HEK293T (cell line): Measurements from ENCODE around the gene MIGA2.

Source experiments
- CTCF ChIA-PET: fragments of 350-600 bp; formaldehyde crosslinking; extraction: SDS; loops from one replicate; lab custom pipeline; 2021; ENCODE audit warnings: antibody characterized with exemption, inconsistent platforms; lab: Yijun Ruan, JAX
- POLR2A ChIA-PET: fragments of 350-600 bp; formaldehyde crosslinking; extraction: SDS; loops from one replicate; lab custom pipeline; 2020; ENCODE audit warnings: antibody characterized with exemption, inconsistent platforms; lab: Yijun Ruan, JAX
- DNase-seq: peaks from one replicate; pipeline ENCODE4 v3.0.0; 2012; ENCODE audit warnings: mixed read lengths; ENCODE audit errors: extremely low spot score
- ARNT ChIP-seq: fragments of 450-650 bp; IDR thresholded peaks from 2 replicates; pipeline ENCODE4 v1.6.1; 2017; ENCODE audit warnings: mild to moderate bottlenecking
- BHLHE40 ChIP-seq: fragments of 450-650 bp; IDR thresholded peaks from 2 replicates; pipeline ENCODE4 v1.6.1; 2016; ENCODE audit warnings: mild to moderate bottlenecking, moderate library complexity, borderline replicate concordance
- CTBP1 ChIP-seq: fragments of 450-650 bp; IDR thresholded peaks from 2 replicates; pipeline ENCODE4 v1.6.1; 2016; ENCODE audit warnings: borderline replicate concordance
- ELF4 ChIP-seq: fragments of 450-650 bp; IDR thresholded peaks from 2 replicates; pipeline ENCODE4 v1.6.1; 2017; ENCODE audit warnings: antibody characterized with exemption
- FOXA1 ChIP-seq: fragments of 450-650 bp; IDR thresholded peaks from 2 replicates; pipeline ENCODE4 v1.6.1; 2016; ENCODE audit warnings: mild to moderate bottlenecking
- FOXK2 ChIP-seq: fragments of 450-650 bp; IDR thresholded peaks from 2 replicates; pipeline ENCODE4 v1.6.1; 2016; ENCODE audit warnings: mild to moderate bottlenecking
- FOXM1 ChIP-seq: fragments of 450-650 bp; IDR thresholded peaks from 2 replicates; pipeline ENCODE4 v1.6.1; 2017; ENCODE audit warnings: mild to moderate bottlenecking, borderline replicate concordance
- HDGF ChIP-seq: fragments of 450-650 bp; IDR thresholded peaks from 2 replicates; pipeline ENCODE4 v1.6.1; 2017; ENCODE audit warnings: antibody characterized with exemption, borderline replicate concordance
- L3MBTL2 ChIP-seq: fragments of 450-650 bp; conservative IDR thresholded peaks from 2 replicates; pipeline ENCODE4 v1.6.1; 2016; ENCODE audit warnings: mild to moderate bottlenecking
- LEF1 ChIP-seq: fragments of 450-650 bp; IDR thresholded peaks from 2 replicates; pipeline ENCODE4 v1.6.1; 2017; ENCODE audit warnings: mild to moderate bottlenecking, borderline replicate concordance
- NFRKB ChIP-seq: fragments of 450-650 bp; IDR thresholded peaks from 2 replicates; pipeline ENCODE4 v1.6.1; 2016; ENCODE audit warnings: mild to moderate bottlenecking, moderate library complexity
- PKNOX1 ChIP-seq: fragments of 450-650 bp; IDR thresholded peaks from 2 replicates; pipeline ENCODE4 v1.6.1; 2016
- SP1 ChIP-seq: fragments of 450-650 bp; IDR thresholded peaks from 2 replicates; pipeline ENCODE4 v1.6.1; 2017
- SUZ12 ChIP-seq: fragments of 450-650 bp; IDR thresholded peaks from 2 replicates; pipeline ENCODE4 v1.6.1; 2016; ENCODE audit warnings: mild to moderate bottlenecking
- TARDBP ChIP-seq: fragments of 450-650 bp; IDR thresholded peaks from 2 replicates; pipeline ENCODE4 v1.6.1; 2016
- ZNF384 ChIP-seq: fragments of 450-650 bp; IDR thresholded peaks from 2 replicates; pipeline ENCODE4 v1.6.1; 2016

Gene MIGA2

DNA sequence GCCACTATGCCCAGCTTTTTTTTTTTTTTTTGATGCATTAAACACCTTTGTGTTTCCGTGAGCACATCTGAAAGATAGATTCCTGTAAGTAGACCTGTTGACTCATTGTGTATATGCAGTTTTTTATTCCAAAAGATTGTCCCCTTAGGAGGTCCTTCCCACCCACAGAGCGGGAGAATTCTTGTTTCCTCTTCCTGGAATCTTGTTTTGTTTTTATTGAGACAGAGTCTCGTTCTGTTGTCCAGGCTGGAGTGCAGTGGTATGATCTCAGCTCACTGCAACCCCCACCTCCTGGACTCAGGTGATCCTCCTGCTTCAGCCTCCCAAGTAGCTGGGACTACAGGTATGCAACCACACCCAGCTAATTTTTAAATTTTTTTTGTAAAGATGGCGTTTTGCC, 82.4 kb downstream of the MIGA2 start:
- TF ChIP-seq ZNF384 = no peak
- TF ChIP-seq ELF4 = no peak
- TF ChIP-seq SP1 = no peak
- no peak for TF ChIP-seq LEF1
- no peak for TF ChIP-seq TARDBP
- no peak for TF ChIP-seq CTBP1
- ChIA-PET POLR2A (no interaction called here), CTCF (no interaction called here)
- no peak for DNase-seq

DNA sequence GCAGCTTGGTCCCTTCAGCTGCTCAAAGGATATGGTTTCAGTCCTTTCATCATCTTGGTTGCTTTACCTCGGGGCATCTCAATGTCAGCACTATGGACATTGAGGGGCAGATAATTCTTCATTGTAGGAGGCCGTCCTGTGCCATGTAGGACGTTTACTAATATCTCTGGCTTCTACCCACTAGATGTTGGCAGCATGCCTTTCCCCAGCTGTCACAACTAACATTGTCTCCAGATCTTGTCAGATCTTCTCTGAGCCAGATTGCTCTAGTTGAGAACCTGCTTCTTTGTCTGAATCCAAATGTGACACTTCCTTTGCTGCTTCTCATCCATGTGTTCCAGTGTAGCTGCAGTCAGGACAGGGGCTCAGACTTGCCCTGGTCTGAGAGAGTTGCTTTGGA, 85.1 kb downstream of the MIGA2 start:
- CTCF ChIA-PET = no interaction called here
- TF ChIP-seq FOXM1 = no peak
- no peak for TF ChIP-seq ARNT
- no peak for TF ChIP-seq HDGF
- TF ChIP-seq LEF1 = no peak
- TF ChIP-seq FOXA1 = no peak
- no peak for TF ChIP-seq FOXK2
- TF ChIP-seq ELF4 = no peak
- no peak for TF ChIP-seq NFRKB
- no peak for TF ChIP-seq L3MBTL2
- no peak for TF ChIP-seq ZNF384
- no peak for TF ChIP-seq TARDBP
- TF ChIP-seq BHLHE40 = no peak
- no peak for TF ChIP-seq SUZ12
- no peak for TF ChIP-seq SP1
- TF ChIP-seq PKNOX1 = no peak
- no peak for TF ChIP-seq CTBP1
- DNase-seq = no peak
- POLR2A ChIA-PET = interaction anchor here (1.2 kb wide), 1 partner anchor 9 kb away, joined by 5 read pairs; no protein-coding TSS in a partner anchor
